ENCODE results near the gene RIC8A. TPM values are rescaled to one million over a fixed set of nuclear protein-coding genes. Genes with fewer than 3 reads are reported as not detected.
A peak's percentile ranks its signal among the peaks of the same experiment; 100 is the strongest.

Gene RIC8A
- total and polyA plus RNA-seq, 10 of the 15 experiments (the other 5 are each of a cell fraction or from before 2014, with no cell fraction given): 10.4 to 157 (median 81.4) TPM

DNA sequence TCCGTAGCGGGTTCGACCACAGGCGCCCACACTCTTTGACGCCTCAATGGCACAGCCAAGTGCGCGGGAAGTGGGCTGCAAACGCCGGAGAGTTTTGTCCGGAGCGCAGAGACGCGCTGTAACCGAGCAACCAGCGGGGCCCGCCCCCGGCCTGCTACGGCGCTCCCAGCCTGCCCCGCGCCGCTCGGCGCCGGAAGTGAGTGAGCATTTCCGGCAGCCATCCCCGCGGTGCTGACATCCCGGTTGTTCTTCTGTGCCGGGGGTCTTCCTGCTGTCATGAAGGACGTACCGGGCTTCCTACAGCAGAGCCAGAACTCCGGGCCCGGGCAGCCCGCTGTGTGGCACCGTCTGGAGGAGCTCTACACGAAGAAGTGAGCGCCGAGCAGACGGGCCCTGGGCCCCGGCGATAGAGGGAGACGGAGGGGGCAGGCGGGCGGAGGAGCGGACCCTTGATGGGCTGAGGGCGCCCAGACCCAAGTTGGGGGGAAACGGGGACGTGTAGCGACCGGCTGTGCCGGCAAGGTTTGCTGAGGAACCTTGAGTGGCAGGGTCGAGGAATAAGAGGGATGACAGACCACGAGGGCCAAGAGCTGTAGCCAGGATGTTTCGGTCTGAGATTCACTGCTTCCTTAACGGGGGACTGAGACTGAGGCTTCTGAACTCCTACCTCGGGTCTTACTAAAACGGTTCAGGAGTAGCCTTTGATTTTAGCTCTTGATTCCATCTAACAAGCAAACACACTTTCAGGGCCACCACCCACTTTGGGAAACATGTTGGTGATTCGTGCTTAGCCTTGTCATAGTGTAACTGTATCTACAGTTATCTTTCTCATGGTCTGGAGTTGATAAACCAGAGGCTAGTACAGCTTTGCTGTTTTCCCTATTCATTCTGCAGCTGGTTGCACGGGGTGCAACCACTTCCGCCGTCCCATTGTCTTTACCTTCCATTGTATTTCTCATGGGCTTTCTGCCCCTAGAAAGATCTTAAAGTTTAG lies 29.6 kb downstream of the RIC8A start, which contains the start of gene PSMD13:
Gene PSMD13, plus strand, starts transcription at position 203 of the 994 bp plus-strand sequence. Its CDS starts 74 bp downstream, at position 277.
- ATAC-seq: peak; percentile 95
- no peaks in the 10 kb centered on the region for H3K27me3 ChIP-seq (replicated peaks in 1 of 2; ENCODE audit: control insufficient read depth in 2 of 2, insufficient read depth in 2 of 2, low read length in 1 of 2)
- TSS peak; percentile 74 for BruUV-seq (replicated peaks)
- ChIA-PET SMC1A (ENCODE audit: uncharacterized antibody, unreplicated experiment) (interaction anchor here (0.7 to 3.8 kb wide), 14 partner anchors 9 to 127 kb away, joined by 3 to 38 read pairs (median 4); partner anchors contain the start of genes BET1L, IFITM2 and RIC8A), CTCF (interaction anchor here (0.7 to 2.2 kb wide), 10 partner anchors 13 to 213 kb away, joined by 3 to 26 read pairs (median 5); partner anchors contain the start of genes BET1L, PTDSS2 and RIC8A), RAD21 (ENCODE audit: unreplicated experiment) (interaction anchor here (0.9 to 2.2 kb wide), 6 partner anchors 14 to 118 kb away, joined by 3 to 15 read pairs (median 4); partner anchors contain the start of genes BET1L and RIC8A), POLR2A (interaction anchor here (0.7 to 2.1 kb wide), 9 partner anchors 10 to 270 kb away, joined by 3 to 27 read pairs (median 3); partner anchors contain the start of genes BET1L, RIC8A and RNH1)
- no peak for DNase-seq (ENCODE audit: low read depth, low spot score)
- H3K4me3 ChIP-seq: peak within 1 kb of the TSS; percentile 80
- in situ Hi-C loops (cut with MboI) (no loop called here), intact Hi-C loops (cut with micrococcal nuclease; ENCODE audit: unreplicated experiment) (loop anchor here (1.0 to 2.0 kb wide), 2 partner anchors 30 to 32 kb away; partner anchors contain the start of genes BET1L and RIC8A)
- H3K9me3 ChIP-seq (replicated peaks; ENCODE audit: control insufficient read depth, insufficient read depth, low read length): no peaks in the 10 kb centered on the region
- H3K4me1 ChIP-seq (ENCODE audit: control insufficient read depth, insufficient read depth, low read length): no peaks in the 10 kb centered on the region
- 2% methylated on average over 60 of the region's 62 CpGs for WGBS (ENCODE audit: insufficient coverage, insufficient replicate concordance, low lambda C conversion rate, missing lambda C conversion rate)
- H3K36me3 ChIP-seq (ENCODE audit: control insufficient read depth in 2 of 2, insufficient read depth in 2 of 2, low read length in 1 of 2): peaks cover 3 to 16% of the 10 kb centered on the region in 2 experiments; a peak in 2 of 4 replicates
- peak within 1 kb of the TSS; percentile 94 for H2AFZ ChIP-seq (ENCODE audit: control insufficient read depth, low read depth, low read length)
- H3K9ac ChIP-seq (ENCODE audit: control insufficient read depth, insufficient read depth, low read length): peak within 1 kb of the TSS; percentile 95
- FAIRE-seq: peak; percentile 89
- H3K27ac ChIP-seq (ENCODE audit: control insufficient read depth, insufficient read depth): peak within 1 kb of the TSS; percentile 86
- peaks cover 40% of the 10 kb centered on the region for H3K79me2 ChIP-seq (ENCODE audit: control insufficient read depth, insufficient read depth, low read length)
- H3K4me2 ChIP-seq (ENCODE audit: control insufficient read depth, insufficient read depth): peak within 1 kb of the TSS; percentile 98
- H4K20me1 ChIP-seq (ENCODE audit: control insufficient read depth, insufficient read depth): no peaks in the 10 kb centered on the region
- no peak for TF ChIP-seq NRF1 (conservative IDR thresholded peaks at IDR 0.05; ENCODE audit: low read depth, low read length)
- TF ChIP-seq NR2C1 (IDR thresholded peaks at IDR 0.05): 0 out of 2 replicates have a peak, but pooled peaks have one; percentile 27
- TF ChIP-seq, protein P1, sequence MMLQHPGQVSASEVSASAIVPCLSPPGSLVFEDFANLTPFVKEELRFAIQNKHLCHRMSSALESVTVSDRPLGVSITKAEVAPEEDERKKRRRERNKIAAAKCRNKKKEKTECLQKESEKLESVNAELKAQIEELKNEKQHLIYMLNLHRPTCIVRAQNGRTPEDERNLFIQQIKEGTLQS (IDR thresholded peaks at IDR 0.05; ENCODE audit: borderline replicate concordance, extremely low read depth, low read depth, low read length): no peak
- TF ChIP-seq, protein P2, sequence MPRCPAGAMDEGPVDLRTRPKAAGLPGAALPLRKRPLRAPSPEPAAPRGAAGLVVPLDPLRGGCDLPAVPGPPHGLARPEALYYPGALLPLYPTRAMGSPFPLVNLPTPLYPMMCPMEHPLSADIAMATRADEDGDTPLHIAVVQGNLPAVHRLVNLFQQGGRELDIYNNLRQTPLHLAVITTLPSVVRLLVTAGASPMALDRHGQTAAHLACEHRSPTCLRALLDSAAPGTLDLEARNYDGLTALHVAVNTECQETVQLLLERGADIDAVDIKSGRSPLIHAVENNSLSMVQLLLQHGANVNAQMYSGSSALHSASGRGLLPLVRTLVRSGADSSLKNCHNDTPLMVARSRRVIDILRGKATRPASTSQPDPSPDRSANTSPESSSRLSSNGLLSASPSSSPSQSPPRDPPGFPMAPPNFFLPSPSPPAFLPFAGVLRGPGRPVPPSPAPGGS (IDR thresholded peaks at IDR 0.05; ENCODE audit: borderline replicate concordance, insufficient read depth, low read depth, low read length, poor library complexity, severe bottlenecking): no peak
- TF ChIP-seq HDAC2 (IDR thresholded peaks at IDR 0.05): no peak
- TF ChIP-seq POLR2AphosphoS5 (IDR thresholded peaks at IDR 0.05; ENCODE audit: low read length): peak; percentile 87
- TF ChIP-seq, protein P3, sequence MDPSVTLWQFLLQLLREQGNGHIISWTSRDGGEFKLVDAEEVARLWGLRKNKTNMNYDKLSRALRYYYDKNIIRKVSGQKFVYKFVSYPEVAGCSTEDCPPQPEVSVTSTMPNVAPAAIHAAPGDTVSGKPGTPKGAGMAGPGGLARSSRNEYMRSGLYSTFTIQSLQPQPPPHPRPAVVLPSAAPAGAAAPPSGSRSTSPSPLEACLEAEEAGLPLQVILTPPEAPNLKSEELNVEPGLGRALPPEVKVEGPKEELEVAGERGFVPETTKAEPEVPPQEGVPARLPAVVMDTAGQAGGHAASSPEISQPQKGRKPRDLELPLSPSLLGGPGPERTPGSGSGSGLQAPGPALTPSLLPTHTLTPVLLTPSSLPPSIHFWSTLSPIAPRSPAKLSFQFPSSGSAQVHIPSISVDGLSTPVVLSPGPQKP (IDR thresholded peaks at IDR 0.05; ENCODE audit: low read depth, low read length): peak; percentile 83
- peak; percentile 6; the same call in 1 of the 2 replicates for TF ChIP-seq NR2F1 (conservative IDR thresholded peaks at IDR 0.05)
- peak; percentile 40; the same call in 1 of the 2 replicates for TF ChIP-seq TARDBP (IDR thresholded peaks at IDR 0.05; ENCODE audit: borderline replicate concordance)
- TF ChIP-seq CHD4 (IDR thresholded peaks at IDR 0.05): no peak
- peak; percentile 91 for TF ChIP-seq KLF5 (IDR thresholded peaks at IDR 0.05; ENCODE audit: partially characterized antibody)
- TF ChIP-seq GABPA (IDR thresholded peaks at IDR 0.05; ENCODE audit: low read depth): peak; percentile 87
- TF ChIP-seq BMI1 (IDR thresholded peaks at IDR 0.05; ENCODE audit: borderline replicate concordance): no peak; the same call in 1 of the 2 replicates
- TF ChIP-seq, protein P4, sequence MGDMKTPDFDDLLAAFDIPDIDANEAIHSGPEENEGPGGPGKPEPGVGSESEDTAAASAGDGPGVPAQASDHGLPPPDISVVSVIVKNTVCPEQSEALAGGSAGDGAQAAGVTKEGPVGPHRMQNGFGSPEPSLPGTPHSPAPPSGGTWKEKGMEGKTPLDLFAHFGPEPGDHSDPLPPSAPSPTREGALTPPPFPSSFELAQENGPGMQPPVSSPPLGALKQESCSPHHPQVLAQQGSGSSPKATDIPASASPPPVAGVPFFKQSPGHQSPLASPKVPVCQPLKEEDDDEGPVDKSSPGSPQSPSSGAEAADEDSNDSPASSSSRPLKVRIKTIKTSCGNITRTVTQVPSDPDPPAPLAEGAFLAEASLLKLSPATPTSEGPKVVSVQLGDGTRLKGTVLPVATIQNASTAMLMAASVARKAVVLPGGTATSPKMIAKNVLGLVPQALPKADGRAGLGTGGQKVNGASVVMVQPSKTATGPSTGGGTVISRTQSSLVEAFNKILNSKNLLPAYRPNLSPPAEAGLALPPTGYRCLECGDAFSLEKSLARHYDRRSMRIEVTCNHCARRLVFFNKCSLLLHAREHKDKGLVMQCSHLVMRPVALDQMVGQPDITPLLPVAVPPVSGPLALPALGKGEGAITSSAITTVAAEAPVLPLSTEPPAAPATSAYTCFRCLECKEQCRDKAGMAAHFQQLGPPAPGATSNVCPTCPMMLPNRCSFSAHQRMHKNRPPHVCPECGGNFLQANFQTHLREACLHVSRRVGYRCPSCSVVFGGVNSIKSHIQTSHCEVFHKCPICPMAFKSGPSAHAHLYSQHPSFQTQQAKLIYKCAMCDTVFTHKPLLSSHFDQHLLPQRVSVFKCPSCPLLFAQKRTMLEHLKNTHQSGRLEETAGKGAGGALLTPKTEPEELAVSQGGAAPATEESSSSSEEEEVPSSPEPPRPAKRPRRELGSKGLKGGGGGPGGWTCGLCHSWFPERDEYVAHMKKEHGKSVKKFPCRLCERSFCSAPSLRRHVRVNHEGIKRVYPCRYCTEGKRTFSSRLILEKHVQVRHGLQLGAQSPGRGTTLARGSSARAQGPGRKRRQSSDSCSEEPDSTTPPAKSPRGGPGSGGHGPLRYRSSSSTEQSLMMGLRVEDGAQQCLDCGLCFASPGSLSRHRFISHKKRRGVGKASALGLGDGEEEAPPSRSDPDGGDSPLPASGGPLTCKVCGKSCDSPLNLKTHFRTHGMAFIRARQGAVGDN (IDR thresholded peaks at IDR 0.05): no peak
